GM12878 (cell line): Measurements from ENCODE around the gene SURF4. TPM values are rescaled to one million over a fixed set of nuclear protein-coding genes. Genes with fewer than 3 reads are reported as not detected.

ENCODE experiments used
- ASH2L ChIP-seq: fragments of 300-600, 200-600 bp; sonication (generic); IDR thresholded peaks from 2 replicates; pipeline ENCODE4 v1.6.1; 2017; ENCODE audit warnings: low read depth, mild to moderate bottlenecking, borderline replicate concordance
- BMI1 ChIP-seq: fragments of 450-650 bp; IDR thresholded peaks from 2 replicates; pipeline ENCODE4 v1.6.1; 2016; ENCODE audit warnings: mild to moderate bottlenecking, moderate library complexity, borderline replicate concordance
- CHD1 ChIP-seq: IDR thresholded peaks from 2 replicates; pipeline ENCODE4 v1.6.1; 2012; ENCODE audit warnings: low read depth, low read length, improper control_type of control experiment
- DPF2 ChIP-seq: fragments of 450-650 bp; IDR thresholded peaks from 2 replicates; pipeline ENCODE4 v1.6.1; 2017; ENCODE audit warnings: mild to moderate bottlenecking
- E2F8 ChIP-seq: fragments of 450-650 bp; IDR thresholded peaks from 2 replicates; pipeline ENCODE4 v1.6.1; 2018; ENCODE audit warnings: mild to moderate bottlenecking, low read depth, moderate library complexity; ENCODE audit not compliant: partially characterized antibody
- E4F1 ChIP-seq: fragments of 450-650 bp; IDR thresholded peaks from 2 replicates; pipeline ENCODE4 v1.6.1; 2018; ENCODE audit warnings: borderline replicate concordance, mild to moderate bottlenecking; ENCODE audit not compliant: partially characterized antibody
- RCOR1 ChIP-seq: conservative IDR thresholded peaks from 2 replicates; pipeline ENCODE4 v1.6.1; 2012; ENCODE audit warnings: low read depth, low read length, improper control_type of control experiment
- REST ChIP-seq: IDR thresholded peaks from 2 replicates; pipeline ENCODE4 v1.6.1; 2012; ENCODE audit warnings: mild to moderate bottlenecking, low read depth, low read length
- RUNX3 ChIP-seq: IDR thresholded peaks from 2 replicates; pipeline ENCODE4 v1.6.1; 2012; ENCODE audit warnings: low read length, inconsistent platforms
- SIX5 ChIP-seq: IDR thresholded peaks from 2 replicates; pipeline ENCODE4 v1.6.1; 2011; ENCODE audit warnings: mild to moderate bottlenecking, low read depth, low read length, moderate library complexity; ENCODE audit not compliant: severe bottlenecking
- SREBF1 ChIP-seq: IDR thresholded peaks from 2 replicates; pipeline ENCODE4 v1.6.1; 2012; ENCODE audit warnings: mild to moderate bottlenecking, low read length
- USF2 ChIP-seq: IDR thresholded peaks from 2 replicates; pipeline ENCODE4 v1.6.1; 2011; ENCODE audit warnings: low read depth, low read length, improper control_type of control experiment, borderline replicate concordance
- YBX1 ChIP-seq: fragments of 450-650 bp; IDR thresholded peaks from 2 replicates; pipeline ENCODE4 v1.6.1; 2016; ENCODE audit warnings: antibody characterized with exemption
- ZBTB11 ChIP-seq: fragments of 450-650 bp; formaldehyde crosslinking; IDR thresholded peaks from 2 replicates; pipeline ENCODE4 v1.5.0; 2022; ENCODE audit warnings: mild to moderate bottlenecking, missing genetic modification characterization
- ZNF24 ChIP-seq: fragments of 450-650 bp; IDR thresholded peaks from 2 replicates; pipeline ENCODE4 v1.6.1; 2017; ENCODE audit warnings: antibody characterized with exemption, mild to moderate bottlenecking
- ZNF622 ChIP-seq: fragments of 450-650 bp; IDR thresholded peaks from 2 replicates; pipeline ENCODE4 v1.6.1; 2017; ENCODE audit warnings: mild to moderate bottlenecking, inconsistent platforms
- polyA plus RNA-seq, 11 experiments: library from polyadenylated mRNA; depleted of rRNA in 4 of 11; unstranded in 6 of 11; stranded (reverse) in 5 of 11; fragments of >200 nt; fragmentation: Nextera tagmentation in 4 of 11; fragmentation: Illumina TruSeq in 1 of 11; extraction: Ambion mirVana in 4 of 11; extraction: Trizol in 1 of 11; gene quantifications; 1 replicate in 1 of 11; 2 replicates in 10 of 11; pipeline versions ENCODE4 v1.2.1 to v1.2.3, GENCODE V29; 2011 to 2016; ENCODE audit warnings: inconsistent platforms in 2 of 11, missing spikeins in 2 of 11, low read depth in 1 of 11
- total RNA-seq, 4 experiments: library from RNA; depleted of rRNA in 3 of 4; stranded (reverse); fragments of >200 nt in 3 of 4; fragmentation: Illumina TruSeq in 1 of 4; extraction: Trizol in 1 of 4; gene quantifications; 2 replicates each; pipeline versions ENCODE4 v1.2.1 to v1.2.3, GENCODE V29; 2013 to 2021

SURF4 gene
- total and polyA plus RNA-seq, 10 of the 15 experiments (the other 5 are each of a cell fraction or from before 2014, with no cell fraction given), result 6.4 to 134 (median 78.7) TPM

- TF ChIP-seq REST (no peak), E2F8 (no peak), ASH2L (no peak), ZNF622 (no peak), RUNX3 (peak; percentile 13; the same call in 1 of the 2 replicates), ZBTB11 (CRISPR knock-in tag) (no peak), DPF2 (0 out of 2 replicates have a peak, but pooled peaks have one; percentile 10), E4F1 (no peak), BMI1 (no peak), RCOR1 (no peak), USF2 (no peak), CHD1 (no peak), YBX1 (no peak), ZNF24 (no peak), SIX5 (peak; percentile 46), SREBF1 (peak; percentile 21; the same call in 1 of the 2 replicates)
Observed at GRCh38 chr9:133356391-133357091, 19.3 kb downstream of the SURF4 start, which contains the start of the genes SURF1 and SURF2 (continued).
